ENCODE data around the gene WWTR1. TPM values are rescaled to one million over a fixed set of nuclear protein-coding genes. Genes with fewer than 3 reads are reported as not detected.

Gene WWTR1
- total RNA-seq, 2 experiments from 2014 or later, result 0.19 to 0.42 TPM

- DNase-seq, result no peak
- intact Hi-C loops (cut with micrococcal nuclease), result no loop called here
- H3K4me1 Mint-ChIP-seq (ENCODE audit: low read depth), result no peaks in the 10 kb centered on the region
- H3K27me3 Mint-ChIP-seq (ENCODE audit: low read depth), result peaks cover 2% of the 10 kb centered on the region
- no peaks in the 10 kb centered on the region for H3K9me3 Mint-ChIP-seq
- CTCF ChIA-PET, result interaction anchor here (1.0 kb wide), 1 partner anchor 12 kb away, joined by 3 read pairs; no protein-coding TSS in a partner anchor
- H3K4me3 Mint-ChIP-seq, result no peak overlapping the region
- no peaks in the 10 kb centered on the region for H3K36me3 Mint-ChIP-seq (ENCODE audit: low read depth)
- no peak overlapping the region for H3K27ac Mint-ChIP-seq
These were observed 182.3 kb downstream of the WWTR1 start for GRCh38 chr3:149475451-149476060.

DNA sequence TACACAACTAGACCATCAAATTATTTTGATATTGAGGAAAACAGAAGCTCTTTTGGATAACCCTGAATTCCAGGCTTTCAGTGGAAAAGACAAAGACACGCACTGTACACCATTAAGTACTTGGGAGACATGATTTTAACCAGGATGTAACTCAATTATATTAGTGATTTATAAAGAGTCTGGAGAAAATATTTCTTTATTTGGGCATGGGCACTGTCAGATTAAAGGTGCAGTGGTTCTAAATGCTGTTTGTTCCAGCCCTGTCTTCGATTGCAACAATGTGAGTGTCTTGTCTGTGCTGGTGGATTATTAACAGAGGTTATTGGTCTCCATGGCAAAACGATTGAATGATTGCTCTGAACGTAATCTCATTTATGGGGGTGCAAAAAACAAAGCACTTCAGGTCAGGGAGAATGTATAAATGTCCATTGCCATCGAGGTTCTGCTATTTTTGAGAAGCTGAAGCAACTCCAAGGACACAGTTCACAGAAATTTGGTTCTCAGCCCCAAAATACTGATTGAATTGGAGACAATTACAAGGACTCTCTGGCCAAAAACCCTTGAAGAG lies 183.5 kb downstream of the WWTR1 start, which contains the start of gene TM4SF4:
Gene TM4SF4, plus strand, starts transcription at position 448 of the 568 bp plus-strand sequence. CDS start 181 bp downstream, outside the sequence.
- DNase-seq, result no peak
- Mint-ChIP-seq H3K9me3 (no peaks in the 10 kb centered on the region), H3K27me3 (ENCODE audit: low read depth) (peaks cover 2% of the 10 kb centered on the region), H3K4me3 (no peak within 1 kb of the TSS), H3K36me3 (ENCODE audit: low read depth) (no peaks in the 10 kb centered on the region), H3K4me1 (ENCODE audit: low read depth) (no peaks in the 10 kb centered on the region), H3K27ac (no peak within 1 kb of the TSS)
- intact Hi-C loops (cut with micrococcal nuclease), result no loop called here
- CTCF ChIA-PET, result interaction anchor here (1.0 kb wide), 1 partner anchor 13 kb away, joined by 3 read pairs; no protein-coding TSS in a partner anchor

GRCh38 chr3:149473357-149474249 lies 184.2 kb downstream of the WWTR1 start:
- H3K27me3 Mint-ChIP-seq (ENCODE audit: low read depth), result peaks cover 2% of the 10 kb centered on the region
- CTCF ChIA-PET, result interaction anchor here (0.6 to 1.2 kb wide), 3 partner anchors 16 to 476 kb away, joined by 3 to 5 read pairs (median 3); no protein-coding TSS in a partner anchor
- H3K36me3 Mint-ChIP-seq (ENCODE audit: low read depth), result no peaks in the 10 kb centered on the region
- no peak overlapping the region for H3K27ac Mint-ChIP-seq
- no peak for DNase-seq
- no peak overlapping the region for H3K4me3 Mint-ChIP-seq
- H3K9me3 Mint-ChIP-seq, result no peaks in the 10 kb centered on the region
- H3K4me1 Mint-ChIP-seq (ENCODE audit: low read depth), result no peaks in the 10 kb centered on the region
- intact Hi-C loops (cut with micrococcal nuclease), result no loop called here

DNA sequence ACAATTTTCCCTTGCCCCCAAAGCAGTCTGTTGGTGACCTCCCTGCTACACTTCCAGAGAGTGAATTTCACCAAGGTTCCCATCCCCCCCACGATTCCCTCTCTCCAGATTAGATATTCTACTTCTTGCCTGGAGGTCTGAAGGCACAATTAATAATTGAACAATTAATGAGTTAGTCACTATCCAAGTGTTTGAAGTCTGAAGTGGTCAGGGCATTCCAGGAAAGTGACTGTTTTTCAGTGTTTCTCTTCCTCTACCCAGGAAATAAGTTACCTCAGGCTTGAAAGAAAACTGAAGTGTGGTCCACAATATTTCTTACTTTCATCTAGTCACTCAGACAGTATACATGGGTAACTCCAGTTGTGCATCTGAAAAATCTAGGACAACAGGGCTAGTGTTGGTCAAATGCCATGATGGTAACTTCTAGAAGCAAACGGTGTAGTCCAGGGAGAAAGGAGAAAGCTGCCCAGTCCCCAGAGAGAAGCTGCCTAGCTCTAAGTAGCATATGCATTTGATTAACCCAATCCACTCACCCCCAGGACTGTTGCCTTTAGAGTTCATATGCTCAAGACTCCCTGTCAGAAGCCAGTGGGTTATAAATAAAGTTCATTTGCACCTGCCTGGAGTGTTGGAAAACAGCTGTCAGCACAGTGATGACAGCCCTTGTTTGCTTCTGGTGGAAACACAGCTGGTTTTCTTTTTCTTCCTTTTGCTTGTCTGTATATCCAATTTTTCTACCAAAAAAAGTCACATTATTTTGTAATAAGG lies 185.6 kb downstream of the WWTR1 start:
- Mint-ChIP-seq H3K9me3 (no peaks in the 10 kb centered on the region), H3K27ac (no peak overlapping the region), H3K4me3 (no peak overlapping the region), H3K4me1 (ENCODE audit: low read depth) (no peaks in the 10 kb centered on the region), H3K36me3 (ENCODE audit: low read depth) (no peaks in the 10 kb centered on the region), H3K27me3 (ENCODE audit: low read depth) (peaks cover 2% of the 10 kb centered on the region)
- CTCF ChIA-PET, result interaction anchor here (1.2 to 1.3 kb wide), 2 partner anchors 12 to 213 kb away, joined by 3 to 5 read pairs; no protein-coding TSS in a partner anchor
- intact Hi-C loops (cut with micrococcal nuclease), result no loop called here
- no peak for DNase-seq

- H3K27ac Mint-ChIP-seq, result no peak overlapping the region
These were observed 187.4 kb downstream of the WWTR1 start for GRCh38 chr3:149470381-149470780.

DNA sequence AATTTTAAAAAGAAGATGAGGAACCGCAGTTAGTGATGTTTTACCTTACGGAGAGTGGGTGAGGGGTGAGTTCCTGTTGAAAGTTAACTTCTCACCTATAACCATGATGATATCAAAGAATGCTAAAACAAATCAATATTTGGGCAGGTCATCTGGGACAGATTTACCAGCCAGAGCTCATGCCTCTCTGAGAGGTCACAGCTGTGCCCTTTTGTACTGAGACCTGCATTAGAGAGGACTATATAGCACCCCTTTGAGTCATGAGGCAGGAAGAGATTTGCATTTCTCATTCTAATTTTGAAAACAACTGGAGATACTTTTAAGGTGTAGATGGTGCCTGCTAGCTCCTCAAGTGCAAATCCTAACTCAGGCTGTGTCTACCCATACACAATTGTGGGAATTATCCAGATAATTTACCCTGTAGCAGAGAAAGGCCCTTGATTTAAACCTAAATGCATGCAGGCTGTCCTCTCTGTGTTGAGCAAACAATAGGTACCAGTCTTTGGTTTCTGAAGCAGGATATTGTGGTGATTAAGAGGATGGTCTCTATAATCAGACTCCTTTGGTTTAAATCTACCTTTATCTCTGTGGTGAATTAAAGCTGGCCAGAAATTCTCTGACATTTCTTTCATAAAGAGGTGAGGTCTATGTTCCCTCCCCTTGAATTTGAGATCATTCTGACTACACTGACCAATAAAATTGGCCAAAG lies 189.2 kb downstream of the WWTR1 start:
- intact Hi-C loops (cut with micrococcal nuclease), result no loop called here
- H3K9me3 Mint-ChIP-seq, result no peaks in the 10 kb centered on the region
- no peak overlapping the region for H3K4me3 Mint-ChIP-seq
- H3K36me3 Mint-ChIP-seq (ENCODE audit: low read depth), result no peaks in the 10 kb centered on the region
- peaks cover 5% of the 10 kb centered on the region for H3K27me3 Mint-ChIP-seq (ENCODE audit: low read depth)
- DNase-seq, result no peak
- CTCF ChIA-PET, result no interaction called here
- no peak overlapping the region for H3K27ac Mint-ChIP-seq
- H3K4me1 Mint-ChIP-seq (ENCODE audit: low read depth), result no peaks in the 10 kb centered on the region

More at GRCh38 chr3:149470381-149470780, 187.4 kb downstream of the WWTR1 start:
- Mint-ChIP-seq H3K4me1 (ENCODE audit: low read depth) (no peaks in the 10 kb centered on the region), H3K4me3 (no peak overlapping the region), H3K9me3 (no peaks in the 10 kb centered on the region), H3K27me3 (ENCODE audit: low read depth) (peaks cover 2% of the 10 kb centered on the region), H3K36me3 (ENCODE audit: low read depth) (no peaks in the 10 kb centered on the region)
- intact Hi-C loops (cut with micrococcal nuclease), result no loop called here
- DNase-seq, result no peak
- CTCF ChIA-PET, result interaction anchor here (1.3 kb wide), 1 partner anchor 11 kb away, joined by 3 read pairs; no protein-coding TSS in a partner anchor

Other genes starting within 250 kb of the WWTR1 start
- not detected for gene TM4SF4, start 183.3 kb downstream of the WWTR1 start, total RNA-seq
- 10 to 100 TPM; 27.3 to 28.0 TPM for gene COMMD2, start 94.5 kb upstream of the WWTR1 start, total RNA-seq
- not detected for gene ANKUB1, start 134.5 kb upstream of the WWTR1 start, total RNA-seq
- gene RNF13, start 155.2 kb upstream of the WWTR1 start, total RNA-seq, result 10 to 100 TPM; 22.9 to 25.5 TPM

All from activated naive CD4-positive, alpha-beta T cell treated with anti-CD3 and anti-CD28 coated beads for 36 hours (primary cell).